PC-9 (cell line): Measurements from ENCODE around the gene SOX15.

ENCODE experiments used
- EZH2 ChIP-seq: fragments of 200-600 bp; sonication (generic); IDR thresholded peaks from 2 replicates; pipeline ENCODE4 v1.8.0; 2017; ENCODE audit warnings: antibody characterized with exemption, low read depth
- TF ChIP-seq, protein P1 (sequence below): fragments of 200-600 bp; sonication (generic); conservative IDR thresholded peaks from 2 replicates; pipeline ENCODE4 v1.6.1; 2017; ENCODE audit warnings: mixed run types, antibody characterized with exemption, mild to moderate bottlenecking, moderate library complexity

DNA sequence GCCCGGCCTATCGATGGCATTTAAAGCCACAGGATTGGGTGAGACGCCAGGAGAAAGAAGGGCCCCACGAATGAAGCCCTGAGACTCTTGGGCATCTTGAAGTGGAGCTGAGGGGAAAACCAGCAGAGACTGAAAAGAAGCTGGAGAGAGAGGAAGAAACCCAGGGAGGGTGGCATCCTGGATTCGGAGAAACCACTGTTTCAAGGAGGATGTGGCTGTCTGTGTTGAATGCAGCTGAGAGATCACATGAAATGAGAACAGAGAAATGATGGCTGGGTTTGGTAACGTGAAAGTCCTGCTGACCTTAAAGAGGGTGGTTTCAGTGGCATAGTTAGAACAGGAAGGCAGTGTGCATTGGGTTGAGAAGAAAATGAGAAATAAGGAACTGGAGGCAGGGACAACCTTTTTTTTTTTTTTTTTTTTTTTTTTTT lies 37.3 kb downstream of the SOX15 start:
- TF ChIP-seq, protein P1, sequence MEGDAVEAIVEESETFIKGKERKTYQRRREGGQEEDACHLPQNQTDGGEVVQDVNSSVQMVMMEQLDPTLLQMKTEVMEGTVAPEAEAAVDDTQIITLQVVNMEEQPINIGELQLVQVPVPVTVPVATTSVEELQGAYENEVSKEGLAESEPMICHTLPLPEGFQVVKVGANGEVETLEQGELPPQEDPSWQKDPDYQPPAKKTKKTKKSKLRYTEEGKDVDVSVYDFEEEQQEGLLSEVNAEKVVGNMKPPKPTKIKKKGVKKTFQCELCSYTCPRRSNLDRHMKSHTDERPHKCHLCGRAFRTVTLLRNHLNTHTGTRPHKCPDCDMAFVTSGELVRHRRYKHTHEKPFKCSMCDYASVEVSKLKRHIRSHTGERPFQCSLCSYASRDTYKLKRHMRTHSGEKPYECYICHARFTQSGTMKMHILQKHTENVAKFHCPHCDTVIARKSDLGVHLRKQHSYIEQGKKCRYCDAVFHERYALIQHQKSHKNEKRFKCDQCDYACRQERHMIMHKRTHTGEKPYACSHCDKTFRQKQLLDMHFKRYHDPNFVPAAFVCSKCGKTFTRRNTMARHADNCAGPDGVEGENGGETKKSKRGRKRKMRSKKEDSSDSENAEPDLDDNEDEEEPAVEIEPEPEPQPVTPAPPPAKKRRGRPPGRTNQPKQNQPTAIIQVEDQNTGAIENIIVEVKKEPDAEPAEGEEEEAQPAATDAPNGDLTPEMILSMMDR: no peak
- TF ChIP-seq EZH2: no peak
